ENCODE data around the gene PRRC2B.

DNA sequence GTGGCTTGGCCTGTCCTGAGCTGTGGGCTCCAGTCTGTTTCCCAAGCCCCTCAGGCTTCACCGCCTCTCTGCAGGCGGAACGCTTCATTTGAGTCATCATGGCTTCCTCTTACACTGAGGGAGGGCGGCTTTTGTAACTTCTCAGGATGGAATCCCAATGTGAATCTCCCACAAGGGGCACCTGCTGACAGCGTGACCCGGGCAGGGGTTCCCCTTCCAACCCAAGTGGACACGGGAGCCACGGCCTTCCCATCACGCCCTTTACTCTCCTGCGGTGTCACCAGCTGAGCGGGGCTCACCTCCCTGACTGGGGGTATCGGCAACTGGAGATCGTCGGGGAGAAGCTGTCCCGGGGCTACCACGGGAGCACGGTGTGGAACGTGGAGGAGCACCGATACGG, 124.7 kb downstream of the PRRC2B start:
- no peak for TF ChIP-seq POLR2AphosphoS5 (IDR thresholded peaks at IDR 0.05)
- TF ChIP-seq, protein P1, sequence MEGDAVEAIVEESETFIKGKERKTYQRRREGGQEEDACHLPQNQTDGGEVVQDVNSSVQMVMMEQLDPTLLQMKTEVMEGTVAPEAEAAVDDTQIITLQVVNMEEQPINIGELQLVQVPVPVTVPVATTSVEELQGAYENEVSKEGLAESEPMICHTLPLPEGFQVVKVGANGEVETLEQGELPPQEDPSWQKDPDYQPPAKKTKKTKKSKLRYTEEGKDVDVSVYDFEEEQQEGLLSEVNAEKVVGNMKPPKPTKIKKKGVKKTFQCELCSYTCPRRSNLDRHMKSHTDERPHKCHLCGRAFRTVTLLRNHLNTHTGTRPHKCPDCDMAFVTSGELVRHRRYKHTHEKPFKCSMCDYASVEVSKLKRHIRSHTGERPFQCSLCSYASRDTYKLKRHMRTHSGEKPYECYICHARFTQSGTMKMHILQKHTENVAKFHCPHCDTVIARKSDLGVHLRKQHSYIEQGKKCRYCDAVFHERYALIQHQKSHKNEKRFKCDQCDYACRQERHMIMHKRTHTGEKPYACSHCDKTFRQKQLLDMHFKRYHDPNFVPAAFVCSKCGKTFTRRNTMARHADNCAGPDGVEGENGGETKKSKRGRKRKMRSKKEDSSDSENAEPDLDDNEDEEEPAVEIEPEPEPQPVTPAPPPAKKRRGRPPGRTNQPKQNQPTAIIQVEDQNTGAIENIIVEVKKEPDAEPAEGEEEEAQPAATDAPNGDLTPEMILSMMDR (IDR thresholded peaks at IDR 0.05 in 8 of 11, conservative IDR thresholded peaks at IDR 0.05 in 3 of 11): no peak
- TF ChIP-seq POLR2A (IDR thresholded peaks at IDR 0.05): no peak

All from spleen (tissue), 7 donors.